Nucleus accumbens (tissue), 56 donors: ENCODE measurements around the gene RTP2.

Experiments
- DNase-seq, 56 donors: peaks; one replicate each; lab custom pipeline; 2025; lab: John Stamatoyannopoulos, UW

Gene RTP2

DNA sequence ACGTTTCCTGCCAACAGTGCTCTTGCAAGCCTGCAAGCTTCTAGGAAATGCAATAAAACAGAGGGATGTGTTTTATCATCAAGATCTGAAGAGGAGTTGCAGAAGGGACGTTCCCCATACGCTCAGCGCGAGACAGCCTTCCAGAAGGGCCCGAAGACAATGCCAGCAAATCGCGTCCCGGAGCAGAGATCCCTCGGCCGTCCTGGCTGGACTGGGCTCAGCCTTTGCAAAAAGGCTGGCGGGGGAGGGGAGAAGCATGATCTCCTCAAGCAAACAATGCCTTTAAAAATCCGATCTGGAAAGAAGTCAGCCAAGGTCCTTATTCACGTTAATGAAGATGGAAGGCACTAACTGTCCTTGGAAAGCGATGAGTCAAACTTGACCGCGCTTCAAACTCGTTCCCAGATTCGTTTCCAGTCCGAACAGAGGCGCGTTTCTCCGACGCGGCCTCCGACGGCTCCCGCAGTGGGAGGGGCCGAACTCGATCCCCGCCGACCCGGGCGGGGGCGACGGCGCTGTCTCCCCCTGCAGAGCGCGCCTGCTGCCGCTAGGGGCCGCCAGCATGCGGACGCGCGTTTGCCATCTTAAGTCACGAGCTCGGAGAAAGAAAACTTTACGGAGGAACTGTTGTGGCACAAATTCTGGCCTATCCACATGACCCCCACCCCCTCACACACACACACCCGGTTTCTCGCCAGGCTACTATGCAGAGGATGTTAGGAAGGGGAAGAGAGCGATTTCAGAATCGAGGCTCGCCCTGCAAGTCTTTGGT, 37.4 kb upstream of the RTP2 start:
- peak in 54 of 56 donors; percentile 24 to 89 (median 71) for DNase-seq

DNA sequence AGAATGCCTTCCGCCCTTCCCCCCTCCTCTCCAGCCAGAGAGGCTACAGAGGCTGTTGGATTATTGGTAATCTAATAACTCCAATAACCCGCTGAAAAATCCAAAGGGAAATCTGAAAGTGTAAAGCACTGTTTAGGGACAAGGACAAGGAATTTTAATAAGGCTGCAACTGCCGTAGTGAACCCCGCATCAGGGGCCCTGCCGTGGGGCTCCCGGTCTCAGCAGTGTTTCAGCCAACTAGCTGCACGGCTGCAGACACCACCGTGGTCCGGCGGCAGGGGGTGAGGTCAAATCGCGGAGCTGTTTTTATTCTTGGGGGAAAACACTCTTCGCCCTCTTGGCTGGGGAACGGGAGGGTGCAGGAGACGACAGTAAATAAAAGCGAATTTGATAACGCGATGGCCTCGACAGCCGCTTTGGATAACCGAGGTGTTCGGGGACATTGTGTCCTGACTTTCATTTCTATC, 36.8 kb upstream of the RTP2 start:
- DNase-seq: peak in 18 of 56 donors; percentile 45 to 79 (median 66)

DNA sequence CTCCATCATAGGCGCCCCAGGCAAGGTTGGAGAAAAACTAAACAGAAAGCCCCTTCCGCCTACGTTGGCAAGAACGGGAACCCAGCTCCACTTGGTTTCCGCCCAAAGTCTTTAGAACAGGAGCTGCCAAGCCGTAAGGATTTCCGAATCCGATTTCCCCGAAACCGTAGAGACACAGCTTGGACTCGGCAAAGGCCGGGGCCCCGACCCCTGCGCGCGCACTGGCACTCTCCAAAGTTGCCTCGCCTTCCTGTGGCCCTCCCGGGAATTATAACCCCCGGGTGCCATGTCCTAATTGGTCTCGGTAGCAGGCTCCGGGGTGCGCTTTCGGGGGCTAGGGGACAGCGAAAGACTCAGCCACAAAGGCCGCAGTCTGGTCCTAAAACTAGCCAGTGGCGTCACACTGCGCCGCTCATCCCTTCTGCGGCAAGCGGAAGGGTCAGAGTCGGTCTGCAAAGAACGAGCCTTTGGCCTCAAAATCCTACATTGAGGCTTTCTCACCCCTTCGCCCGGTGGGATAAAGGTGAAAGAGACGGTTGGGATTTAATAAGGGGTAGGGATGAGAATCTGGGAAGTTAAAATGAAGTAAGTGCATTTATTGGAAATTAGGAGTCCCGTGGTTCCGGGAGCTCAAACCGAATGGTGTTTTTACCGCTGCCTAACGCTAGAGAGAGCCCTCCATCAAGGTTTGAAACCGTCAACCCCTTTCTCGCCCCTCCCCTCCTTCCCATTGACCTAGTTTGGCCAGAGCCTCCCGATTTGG, 36.2 kb upstream of the RTP2 start:
- peak in 55 of 56 donors; percentile 35 to 93 (median 80) for DNase-seq

DNA sequence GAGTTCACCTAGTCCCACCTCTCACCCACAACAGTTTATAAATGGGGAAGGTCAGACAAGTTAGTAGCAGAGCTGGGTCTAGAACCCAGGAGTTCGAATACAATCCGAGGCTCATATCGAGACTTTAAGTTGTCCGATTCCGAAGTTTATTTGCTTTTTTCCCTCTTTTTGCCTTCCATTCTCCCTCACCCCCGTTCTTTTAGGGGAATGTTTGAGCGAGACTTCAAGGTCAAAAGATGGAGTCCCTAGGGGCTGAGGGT, 35.6 kb upstream of the RTP2 start:
- DNase-seq: no peak

DNA sequence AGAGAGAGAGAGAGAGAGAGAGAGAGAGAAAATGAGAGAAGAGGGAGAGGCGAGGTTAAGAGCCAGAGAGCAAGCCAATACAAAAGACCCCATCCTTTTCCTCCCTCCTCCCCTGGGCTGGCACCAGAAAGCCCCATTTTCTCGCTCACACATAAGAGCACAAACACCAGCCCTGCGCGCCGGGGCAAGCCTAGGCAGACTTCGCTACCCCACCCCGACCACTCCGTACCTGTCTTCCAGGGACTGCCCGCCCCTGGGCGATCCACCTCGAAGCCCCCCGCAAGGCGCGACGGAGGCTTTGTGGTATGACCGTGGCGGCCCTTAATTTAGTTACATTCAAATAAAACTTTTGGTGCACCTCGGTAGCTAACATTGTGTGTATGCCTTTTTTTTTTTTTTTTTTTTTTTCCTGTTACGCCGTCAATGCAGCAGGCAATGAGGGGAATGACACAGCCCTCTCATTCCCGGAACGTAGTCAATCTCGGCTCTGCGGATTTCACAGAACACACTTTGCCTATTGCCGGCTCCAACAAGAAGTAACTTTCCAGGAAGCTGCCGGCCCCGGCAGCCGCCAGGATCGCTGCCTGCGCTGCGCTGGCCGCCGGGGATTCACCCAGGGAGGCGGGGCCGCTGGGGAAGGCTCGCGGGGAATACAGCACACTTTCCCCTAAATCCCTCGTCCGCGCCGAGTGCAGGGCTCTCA, 35.2 kb upstream of the RTP2 start:
- DNase-seq: peak in 29 of 56 donors; percentile 14 to 70 (median 41)

DNA sequence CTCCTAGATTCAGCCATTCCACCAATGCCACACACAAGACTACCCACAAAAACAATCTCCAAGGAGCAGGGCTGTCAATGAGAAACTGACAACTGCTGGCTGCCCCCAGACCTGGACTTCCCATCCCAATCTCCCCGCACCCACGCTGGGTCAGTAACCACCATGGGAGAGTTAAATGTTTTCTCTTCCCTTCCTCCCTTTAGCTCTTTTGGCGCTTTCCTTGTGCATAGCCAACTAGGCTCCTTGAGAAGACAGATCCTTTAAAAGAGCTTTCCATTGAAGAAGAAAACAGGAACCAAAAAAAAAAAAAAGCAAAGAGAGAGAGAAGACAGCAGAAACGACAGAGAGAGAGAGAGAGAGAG, 34.6 kb upstream of the RTP2 start:
- DNase-seq: peak in 3 of 56 donors; percentile 9 to 34 (median 33)

DNA sequence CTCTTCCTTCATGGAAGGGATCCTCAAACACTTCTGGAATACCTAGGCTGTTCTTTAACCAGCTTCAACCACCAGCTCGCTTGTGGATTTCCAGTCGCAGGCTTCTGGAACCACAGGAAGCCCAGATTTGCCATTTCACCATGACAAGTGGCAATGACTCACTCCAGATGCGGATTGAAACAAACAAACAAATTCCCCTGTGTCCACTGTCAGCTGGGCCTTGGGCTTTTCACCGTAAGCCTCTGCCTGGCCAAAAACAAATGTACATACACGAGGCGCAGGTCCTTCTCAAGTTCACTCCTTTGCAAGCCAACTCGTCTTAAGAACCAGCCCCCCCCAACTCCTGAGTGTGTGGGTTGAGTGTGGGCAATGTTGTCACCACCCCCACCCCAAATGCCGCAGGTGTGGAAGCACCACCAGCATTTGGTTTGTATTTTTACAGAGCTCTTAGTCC, 34.1 kb upstream of the RTP2 start:
- peak in 11 of 56 donors; percentile 13 to 72 (median 22) for DNase-seq

DNA sequence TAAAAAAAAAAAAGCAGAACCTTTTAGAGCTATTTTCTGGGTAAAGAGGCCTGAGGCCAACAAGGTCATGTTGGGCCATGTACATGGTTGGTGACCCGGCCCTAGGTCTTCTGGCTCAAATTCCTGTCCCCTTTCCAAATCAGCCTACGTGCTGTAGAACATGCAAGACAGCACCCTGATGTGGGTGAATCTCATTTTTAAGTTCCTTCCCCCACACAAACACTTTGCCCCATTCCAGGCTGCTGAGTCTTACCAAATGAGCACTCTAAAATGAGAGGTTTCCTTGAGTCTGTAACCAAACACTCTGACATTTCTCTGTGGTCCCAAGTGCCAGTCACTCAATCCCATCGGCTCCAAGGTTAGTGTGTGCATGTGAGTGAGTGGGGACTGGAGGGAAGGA, 33.5 kb upstream of the RTP2 start:
- DNase-seq: no peak

DNA sequence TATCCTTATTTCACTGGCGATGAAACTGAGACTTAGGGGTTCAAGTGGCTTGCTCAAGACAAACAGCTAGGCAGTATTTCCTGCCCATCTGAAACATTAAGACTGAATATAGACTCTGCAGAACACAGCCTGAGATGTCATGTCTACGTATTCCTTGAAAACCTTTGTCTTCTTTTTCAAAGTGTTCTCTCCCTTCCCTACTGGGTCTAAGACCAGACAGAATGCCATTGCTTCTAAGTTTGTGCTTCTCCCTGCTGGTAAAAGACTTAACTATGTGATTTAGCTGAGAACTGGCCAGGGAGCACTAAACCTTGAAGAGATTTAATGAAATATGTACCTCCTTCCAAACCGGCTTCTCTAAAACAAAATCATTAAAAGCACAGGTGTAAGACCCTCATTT, 33.0 kb upstream of the RTP2 start:
- no peak for DNase-seq

DNA sequence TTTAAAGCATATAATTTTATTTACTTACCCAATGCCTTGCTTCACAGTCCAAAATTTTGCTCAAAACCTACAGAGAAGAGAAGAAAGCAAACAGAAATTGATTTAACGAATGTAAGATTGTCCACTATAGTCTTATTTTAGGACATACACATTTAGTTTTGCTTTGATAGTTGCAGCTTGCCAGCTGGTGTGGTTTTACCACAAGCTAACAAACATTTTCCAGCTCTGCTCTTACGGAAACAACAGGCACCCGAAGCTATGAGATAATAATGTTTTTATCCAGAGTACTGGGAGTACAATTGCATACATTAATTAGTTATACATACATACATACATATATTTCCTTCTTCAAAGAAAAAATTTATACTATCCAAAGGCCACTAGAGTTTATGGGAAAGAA, 32.5 kb upstream of the RTP2 start:
- DNase-seq: no peak

DNA sequence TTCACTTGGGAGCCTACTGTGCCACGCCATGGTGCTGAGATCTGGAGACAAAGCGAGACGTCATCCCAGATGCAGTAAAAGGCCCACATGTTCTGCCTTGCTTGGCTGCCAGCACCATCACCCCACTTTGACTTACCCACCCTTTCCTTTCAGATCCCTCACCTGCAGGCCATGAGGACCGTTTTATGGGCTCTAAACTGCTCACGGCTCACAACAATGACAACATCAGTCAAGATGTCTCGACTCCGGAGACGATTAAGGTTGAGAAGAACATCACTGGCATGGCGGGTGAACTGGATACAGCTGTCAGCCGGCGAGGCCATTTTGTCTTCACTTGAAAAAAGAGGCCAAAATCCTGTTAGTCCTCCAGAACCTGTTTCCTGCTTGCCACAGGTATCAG, 31.0 kb upstream of the RTP2 start:
- no peak for DNase-seq

DNA sequence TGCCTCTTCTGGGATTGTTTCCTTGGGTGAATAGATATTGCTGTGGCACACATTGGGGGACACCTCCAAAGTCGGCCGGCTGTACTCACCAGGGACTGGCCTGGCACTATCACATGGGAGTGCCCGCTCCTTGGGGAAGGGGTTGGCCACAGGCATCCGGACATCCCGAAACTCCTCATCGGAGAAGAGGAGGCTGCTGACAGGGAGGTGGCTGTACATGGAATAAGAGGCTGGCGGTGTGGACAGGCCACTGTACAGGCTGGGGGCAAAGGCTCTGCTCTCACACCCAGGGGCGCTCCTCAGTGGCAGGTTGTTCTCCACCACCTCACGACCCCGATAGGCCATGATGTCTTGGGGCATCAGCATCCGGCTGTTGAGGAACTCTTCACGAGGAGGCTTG, 27.2 kb upstream of the RTP2 start:
- no peak for DNase-seq

DNA sequence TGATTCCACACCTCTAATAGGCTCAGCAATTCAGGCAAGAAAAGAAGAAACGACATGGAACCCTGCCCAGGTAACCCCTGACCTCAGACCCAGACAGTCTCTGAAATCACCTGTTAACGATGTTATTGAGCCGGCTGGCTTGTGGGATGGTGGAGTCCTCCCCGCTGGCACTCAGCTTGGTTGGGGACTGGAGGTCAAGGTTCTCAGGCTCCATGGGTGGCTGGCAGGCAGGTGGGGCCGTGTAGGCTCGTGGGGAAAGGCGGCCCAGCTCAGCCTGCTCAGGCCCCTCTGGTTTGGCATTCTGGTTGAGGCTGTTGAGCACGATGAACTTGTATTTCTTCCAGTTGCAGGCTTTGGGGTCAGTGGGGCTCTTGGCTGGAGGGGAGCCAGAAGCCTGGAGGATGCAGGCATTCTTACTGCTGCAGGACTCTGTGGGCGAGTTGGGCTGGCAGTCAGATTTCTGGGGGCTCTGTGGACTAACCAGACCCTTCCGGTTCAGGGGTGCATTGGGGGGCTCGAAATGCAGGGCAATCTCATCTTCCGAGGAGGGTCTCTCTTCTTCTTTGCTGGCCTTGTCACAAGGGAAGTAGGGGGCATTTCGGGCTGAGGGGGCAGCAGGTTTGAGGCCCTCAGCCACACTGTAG, 26.7 kb upstream of the RTP2 start:
- no peak for DNase-seq

DNA sequence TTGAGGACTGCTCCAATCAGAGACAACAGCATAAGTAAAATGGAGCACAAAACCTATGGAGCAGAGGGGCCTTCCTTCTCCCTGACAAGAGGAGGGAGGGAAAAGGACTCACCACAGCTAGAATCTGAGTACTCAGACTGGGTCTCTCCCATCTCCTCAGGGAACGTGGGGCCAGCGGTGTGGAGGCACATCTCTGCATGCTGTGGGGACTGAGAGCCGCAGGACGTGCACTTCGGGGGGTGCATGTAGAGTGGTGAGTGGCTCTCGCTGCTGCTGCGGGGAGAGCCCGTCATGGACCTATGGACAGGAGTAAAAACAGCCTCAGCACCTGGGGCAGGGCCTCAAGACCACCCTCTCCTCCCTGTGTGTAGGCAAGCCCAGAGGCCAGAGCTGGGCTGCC, 25.9 kb upstream of the RTP2 start:
- DNase-seq: no peak

DNA sequence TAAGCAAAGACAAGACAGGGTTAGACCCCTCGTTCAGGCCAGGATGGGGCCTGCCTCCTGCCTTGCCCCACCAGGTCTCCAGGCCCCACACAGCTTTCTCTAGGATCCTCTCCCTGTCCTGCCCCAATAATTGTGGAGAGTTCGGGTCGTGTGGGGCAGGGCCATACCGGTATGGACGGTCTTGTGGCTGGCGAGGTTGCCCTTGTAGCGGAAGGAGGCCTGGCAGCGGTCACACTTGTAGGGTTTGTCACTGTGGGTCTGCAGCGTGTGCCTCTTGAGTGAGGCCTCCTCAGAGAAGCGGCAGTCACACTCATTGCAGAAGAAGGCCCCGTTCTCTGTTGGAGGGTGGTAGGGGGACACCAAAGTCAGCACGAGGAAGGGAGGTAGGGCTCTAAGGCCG, 24.2 kb upstream of the RTP2 start:
- DNase-seq: peak in 1 of 56 donors; percentile 13

DNA sequence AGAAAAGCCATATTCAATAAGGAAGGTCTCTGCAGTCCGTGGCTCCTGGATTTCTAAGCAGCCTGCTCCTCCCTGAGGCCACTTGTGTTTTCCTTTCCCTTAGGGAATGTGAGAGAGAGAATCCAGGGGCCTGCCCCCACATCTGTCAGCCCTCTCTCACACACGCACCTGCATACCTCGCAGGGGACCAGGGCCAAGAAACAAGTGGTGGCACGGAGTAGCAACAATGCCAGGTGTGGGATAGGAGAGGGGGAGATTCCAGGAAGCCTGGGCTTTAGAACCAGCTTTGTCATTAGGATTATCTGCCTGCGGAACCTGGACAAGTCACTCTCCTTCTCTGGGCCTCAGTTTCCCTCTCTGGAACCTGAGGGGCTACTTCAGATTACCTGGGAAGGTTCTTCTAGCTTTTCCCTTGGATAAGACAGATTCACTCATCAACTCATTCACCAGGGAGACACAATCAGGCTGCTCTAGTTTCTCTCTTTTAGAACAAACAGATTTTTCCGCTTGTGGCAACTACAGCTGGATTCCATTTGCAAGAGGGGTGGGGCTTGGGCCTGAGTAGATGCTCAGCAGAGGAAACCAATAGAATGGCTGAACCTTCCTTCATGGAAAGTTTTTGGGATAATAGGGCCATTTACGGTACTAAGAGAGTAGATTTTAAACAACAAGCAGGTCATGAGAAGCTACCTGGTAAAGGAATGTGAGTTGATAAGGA, 23.5 kb upstream of the RTP2 start:
- no peak for DNase-seq

DNA sequence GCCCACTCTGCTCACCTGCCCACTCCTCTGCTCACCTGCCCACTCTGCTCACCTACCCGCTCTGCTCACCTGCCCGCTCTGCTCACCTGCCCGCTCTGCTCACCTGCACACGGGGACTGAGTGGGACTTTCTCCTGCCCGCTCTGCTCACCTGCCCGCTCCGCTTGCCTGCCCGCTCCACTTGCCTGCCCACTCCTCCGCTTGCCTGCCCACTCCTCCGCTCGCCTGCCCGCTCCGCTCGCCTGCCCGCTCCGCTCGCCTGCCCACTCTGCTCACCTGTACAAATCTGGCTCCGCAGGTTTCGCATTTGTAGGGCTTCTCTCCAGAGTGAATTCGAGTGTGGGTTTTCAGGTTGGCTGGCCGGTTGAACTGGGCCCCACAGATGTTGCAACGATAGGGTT, 22.9 kb upstream of the RTP2 start:
- no peak for DNase-seq

DNA sequence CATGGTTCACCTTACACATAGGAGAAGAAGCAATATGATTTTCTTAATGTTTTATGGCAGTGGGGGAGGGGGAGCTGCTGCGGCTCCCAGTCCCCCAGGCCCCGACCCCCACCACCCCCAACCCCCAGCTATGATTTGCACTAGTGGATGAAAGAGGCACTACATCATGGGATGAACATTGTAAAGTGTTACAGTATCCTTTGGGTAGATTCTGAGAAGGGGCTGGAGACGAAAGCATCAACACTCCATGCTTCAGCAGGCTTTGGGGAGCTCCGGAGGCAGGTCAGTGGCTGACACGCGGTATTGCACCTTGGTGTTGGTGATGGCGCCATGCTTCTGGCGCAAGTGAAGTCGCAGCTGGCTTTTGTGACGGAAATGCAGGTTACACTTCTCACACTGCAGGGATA, 19.9 kb upstream of the RTP2 start:
- DNase-seq: no peak

DNA sequence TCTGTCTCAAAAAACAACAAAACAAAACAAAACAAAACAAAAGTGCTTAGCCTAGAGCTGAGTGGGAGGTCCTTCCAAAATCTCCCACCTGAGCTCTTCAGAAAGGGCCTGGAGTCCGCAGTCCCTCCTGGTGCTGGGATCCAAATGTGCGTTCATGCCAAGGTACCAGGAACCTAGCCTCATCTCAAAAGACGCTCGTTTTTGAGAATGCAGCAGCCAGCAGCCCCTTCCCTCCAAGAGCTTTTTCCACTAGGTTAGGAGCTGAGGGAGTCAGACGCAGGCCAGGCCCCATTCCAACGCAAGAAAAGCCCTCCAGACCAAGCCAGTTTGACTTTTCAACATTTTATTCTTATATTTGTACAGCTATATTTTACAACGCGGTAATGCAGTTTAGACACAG, 18.7 kb upstream of the RTP2 start:
- DNase-seq: no peak

DNA sequence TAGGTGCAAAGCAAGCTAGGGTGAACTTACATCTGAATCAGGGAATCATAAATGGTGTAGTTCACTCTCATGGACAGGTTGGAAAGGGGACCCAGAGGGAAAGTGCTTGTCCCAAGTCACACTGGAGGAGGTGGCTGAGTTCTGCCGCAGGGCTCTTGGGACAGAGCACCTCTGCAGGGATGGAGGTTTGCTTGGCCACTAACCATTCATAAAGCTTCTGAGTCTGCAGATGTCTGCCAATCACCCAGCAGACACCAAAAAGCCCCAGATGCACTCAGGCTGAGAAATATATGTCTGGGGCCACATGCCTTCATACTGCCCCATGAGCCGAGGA, 17.9 kb upstream of the RTP2 start:
- DNase-seq: no peak
